ENCODE data around the gene BCL2. TPM values are rescaled to one million over a fixed set of nuclear protein-coding genes. Genes with fewer than 3 reads are reported as not detected.

BCL2 gene
- total and polyA plus RNA-seq, 3 experiments from 2014 or later: 29.8 to 60.5 (median 58.9) TPM

GRCh38 chr18:63234432-63234831 is 85.1 kb downstream of the BCL2 start:
- peak overlapping the region; percentile 6 to 69 (median 23) for H3K4me3 Mint-ChIP-seq
- DNase-seq: no peak
- H3K9me3 ChIP-seq (ENCODE audit: low read length): no peaks in the 10 kb centered on the region
- H3K4me1 Mint-ChIP-seq: peaks cover 67 to 82% (median 73%) of the 10 kb centered on the region in 3 donors
- POLR2A ChIA-PET: no interaction called here
- H3K36me3 ChIP-seq (ENCODE audit: insufficient read depth, low read length): no peaks in the 10 kb centered on the region
- H3K9me3 Mint-ChIP-seq: peaks cover 0 to 14% (median 0%) of the 10 kb centered on the region in 5 donors
- CTCF ChIA-PET: interaction anchor here (0.7 to 1.6 kb wide), 3 partner anchors 81 to 84 kb away, joined by 3 to 5 read pairs (median 3); no protein-coding TSS in a partner anchor
- peak overlapping the region; percentile 16 to 85 (median 58) for H3K27ac Mint-ChIP-seq
- no peaks in the 10 kb centered on the region for H3K27me3 ChIP-seq (ENCODE audit: insufficient read depth, low read length, poor library complexity, severe bottlenecking)
- H3K4me3 ChIP-seq (ENCODE audit: low read length): no peak overlapping the region
- H3K36me3 Mint-ChIP-seq: peaks cover 10 to 21% (median 19%) of the 10 kb centered on the region in 3 donors
- no peak overlapping the region for H3K27ac ChIP-seq (ENCODE audit: low read depth, low read length)
- H3K4me1 ChIP-seq (ENCODE audit: insufficient read depth, low read length): peaks cover 39% of the 10 kb centered on the region
- peaks cover 0 to 2% of the 10 kb centered on the region in 2 donors for H3K27me3 Mint-ChIP-seq

GRCh38 chr18:63233334-63233733 is 86.2 kb downstream of the BCL2 start:
- Histone ChIP-seq H3K4me1 (ENCODE audit: insufficient read depth, low read length) (peaks cover 41% of the 10 kb centered on the region), H3K4me3 (ENCODE audit: low read length) (no peak overlapping the region), H3K36me3 (ENCODE audit: insufficient read depth, low read length) (no peaks in the 10 kb centered on the region), H3K9me3 (ENCODE audit: low read length) (no peaks in the 10 kb centered on the region), H3K27ac (ENCODE audit: low read depth, low read length) (no peak overlapping the region), H3K27me3 (ENCODE audit: insufficient read depth, low read length, poor library complexity, severe bottlenecking) (no peaks in the 10 kb centered on the region)
- Mint-ChIP-seq H3K27me3 (peaks cover 0 to 2% of the 10 kb centered on the region in 2 donors), H3K9me3 (peaks cover 0 to 14% (median 0%) of the 10 kb centered on the region in 5 donors), H3K27ac (peak overlapping the region; percentile 66 to 88 (median 82)), H3K4me1 (peaks cover 69 to 87% (median 78%) of the 10 kb centered on the region in 3 donors), H3K4me3 (peak overlapping the region; percentile 28 to 83 (median 64)), H3K36me3 (peaks cover 12 to 16% (median 13%) of the 10 kb centered on the region in 3 donors)
- DNase-seq: no peak
- CTCF ChIA-PET: interaction anchor here (1.0 to 1.6 kb wide), 3 partner anchors 23 to 85 kb away, joined by 3 to 5 read pairs (median 3); no protein-coding TSS in a partner anchor
- POLR2A ChIA-PET: interaction anchor here (0.8 kb wide), 1 partner anchor 81 kb away, joined by 3 read pairs; no protein-coding TSS in a partner anchor

- Histone ChIP-seq H3K4me3 (ENCODE audit: low read length) (no peak overlapping the region), H3K9me3 (ENCODE audit: low read length) (no peaks in the 10 kb centered on the region), H3K27me3 (ENCODE audit: insufficient read depth, low read length, poor library complexity, severe bottlenecking) (no peaks in the 10 kb centered on the region), H3K36me3 (ENCODE audit: insufficient read depth, low read length) (no peaks in the 10 kb centered on the region), H3K4me1 (ENCODE audit: insufficient read depth, low read length) (peaks cover 41% of the 10 kb centered on the region), H3K27ac (ENCODE audit: low read depth, low read length) (no peak overlapping the region)
- CTCF ChIA-PET: interaction anchor here (1.0 to 1.6 kb wide), 2 partner anchors 85 to 86 kb away, joined by 3 to 5 read pairs; no protein-coding TSS in a partner anchor
- peak overlapping the region; percentile 60 to 96 (median 84) for H3K27ac Mint-ChIP-seq
- peaks cover 74 to 91% (median 83%) of the 10 kb centered on the region in 3 donors for H3K4me1 Mint-ChIP-seq
- peak overlapping the region; percentile 20 to 83 (median 64) for H3K4me3 Mint-ChIP-seq
- peaks cover 0 to 14% (median 0%) of the 10 kb centered on the region in 5 donors for H3K9me3 Mint-ChIP-seq
- DNase-seq: no peak
- H3K36me3 Mint-ChIP-seq: peaks cover 13 to 16% (median 14%) of the 10 kb centered on the region in 3 donors
- peaks cover 0 to 2% of the 10 kb centered on the region in 2 donors for H3K27me3 Mint-ChIP-seq
- POLR2A ChIA-PET: interaction anchor here (0.8 kb wide), 1 partner anchor 80 kb away, joined by 3 read pairs; no protein-coding TSS in a partner anchor
These were observed 86.7 kb downstream of the BCL2 start for GRCh38 chr18:63232826-63233225.

DNA sequence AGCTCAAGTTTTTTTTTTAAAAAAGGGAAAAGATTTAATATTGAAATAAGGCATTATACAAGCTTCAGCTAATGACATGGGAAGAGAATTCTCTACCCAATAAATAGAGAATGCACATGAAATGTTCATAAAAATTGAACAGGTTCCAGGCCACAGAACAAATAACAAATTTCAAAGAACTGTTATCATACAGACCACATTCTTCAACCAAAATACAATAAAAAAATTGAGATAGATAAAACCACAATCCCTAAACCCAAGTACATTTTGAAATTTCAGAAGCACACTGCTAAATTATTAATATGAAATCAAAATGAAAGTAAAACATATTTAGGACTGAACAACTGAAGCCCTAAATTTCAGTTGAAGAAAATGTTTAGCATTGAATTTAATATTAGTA is 89.6 kb downstream of the BCL2 start:
- Mint-ChIP-seq H3K27me3 (no peaks in the 10 kb centered on the region), H3K36me3 (peaks cover 7 to 15% (median 10%) of the 10 kb centered on the region in 3 donors), H3K4me1 (peaks cover 70 to 90% (median 89%) of the 10 kb centered on the region in 3 donors), H3K27ac (peak overlapping the region; percentile 61 to 98 (median 84)), H3K4me3 (peak overlapping the region; percentile 58 to 83 (median 76)), H3K9me3 (peaks cover 0 to 6% (median 0%) of the 10 kb centered on the region in 5 donors)
- H3K36me3 ChIP-seq (ENCODE audit: insufficient read depth, low read length): no peaks in the 10 kb centered on the region
- H3K4me3 ChIP-seq (ENCODE audit: low read length): peak overlapping the region; percentile 21
- ChIA-PET CTCF (interaction anchor here (1.2 kb wide), 2 partner anchors 75 to 88 kb away, joined by 3 to 6 read pairs; no protein-coding TSS in a partner anchor), POLR2A (no interaction called here)
- no peaks in the 10 kb centered on the region for H3K27me3 ChIP-seq (ENCODE audit: insufficient read depth, low read length, poor library complexity, severe bottlenecking)
- peaks cover 54% of the 10 kb centered on the region for H3K4me1 ChIP-seq (ENCODE audit: insufficient read depth, low read length)
- no peak for DNase-seq
- no peaks in the 10 kb centered on the region for H3K9me3 ChIP-seq (ENCODE audit: low read length)
- H3K27ac ChIP-seq (ENCODE audit: low read depth, low read length): no peak overlapping the region

- Mint-ChIP-seq H3K9me3 (no peaks in the 10 kb centered on the region), H3K4me1 (peaks cover 72 to 89% (median 86%) of the 10 kb centered on the region in 3 donors), H3K27me3 (no peaks in the 10 kb centered on the region), H3K36me3 (peaks cover 7 to 15% (median 12%) of the 10 kb centered on the region in 3 donors), H3K27ac (peak overlapping the region in 6 of 8 donors; percentile 31 to 86 (median 45)), H3K4me3 (no peak overlapping the region)
- ChIA-PET CTCF (interaction anchor here (1.2 to 2.1 kb wide), 6 partner anchors 15 to 213 kb away, joined by 3 to 10 read pairs (median 6); no protein-coding TSS in a partner anchor), POLR2A (no interaction called here)
- no peaks in the 10 kb centered on the region for H3K9me3 ChIP-seq (ENCODE audit: low read length)
- H3K4me1 ChIP-seq (ENCODE audit: insufficient read depth, low read length): peaks cover 63% of the 10 kb centered on the region
- no peak overlapping the region for H3K27ac ChIP-seq (ENCODE audit: low read depth, low read length)
- DNase-seq: no peak
- H3K27me3 ChIP-seq (ENCODE audit: insufficient read depth, low read length, poor library complexity, severe bottlenecking): no peaks in the 10 kb centered on the region
- no peak overlapping the region for H3K4me3 ChIP-seq (ENCODE audit: low read length)
- H3K36me3 ChIP-seq (ENCODE audit: insufficient read depth, low read length): no peaks in the 10 kb centered on the region
These were observed 94.1 kb downstream of the BCL2 start for GRCh38 chr18:63225434-63225833.

- Mint-ChIP-seq H3K4me1 (peaks cover 71 to 89% (median 86%) of the 10 kb centered on the region in 3 donors), H3K27me3 (no peaks in the 10 kb centered on the region), H3K4me3 (peak overlapping the region in 5 of 7 donors; percentile 1 to 37 (median 15)), H3K36me3 (peaks cover 10 to 20% (median 17%) of the 10 kb centered on the region in 3 donors), H3K27ac (peak overlapping the region; percentile 34 to 89 (median 75)), H3K9me3 (no peaks in the 10 kb centered on the region)
- Histone ChIP-seq H3K36me3 (ENCODE audit: insufficient read depth, low read length) (no peaks in the 10 kb centered on the region), H3K27me3 (ENCODE audit: insufficient read depth, low read length, poor library complexity, severe bottlenecking) (no peaks in the 10 kb centered on the region), H3K27ac (ENCODE audit: low read depth, low read length) (no peak overlapping the region), H3K4me3 (ENCODE audit: low read length) (no peak overlapping the region), H3K4me1 (ENCODE audit: insufficient read depth, low read length) (peaks cover 59% of the 10 kb centered on the region), H3K9me3 (ENCODE audit: low read length) (no peaks in the 10 kb centered on the region)
- POLR2A ChIA-PET: interaction anchor here (0.6 to 1.1 kb wide), 2 partner anchors 12 to 97 kb away, joined by 3 to 5 read pairs; no protein-coding TSS in a partner anchor
- no peak for DNase-seq
- CTCF ChIA-PET: interaction anchor here (1.2 to 2.1 kb wide), 5 partner anchors 17 to 214 kb away, joined by 3 to 10 read pairs (median 5); no protein-coding TSS in a partner anchor
These were observed 94.9 kb downstream of the BCL2 start for GRCh38 chr18:63224630-63225029.

- peaks cover 71 to 89% (median 86%) of the 10 kb centered on the region in 3 donors for H3K4me1 Mint-ChIP-seq
- ChIA-PET CTCF (interaction anchor here (1.9 kb wide), 1 partner anchor 17 kb away, joined by 6 read pairs; no protein-coding TSS in a partner anchor), POLR2A (interaction anchor here (1.1 kb wide), 1 partner anchor 13 kb away, joined by 3 read pairs; no protein-coding TSS in a partner anchor)
- H3K36me3 Mint-ChIP-seq: peaks cover 12 to 22% (median 22%) of the 10 kb centered on the region in 3 donors
- Histone ChIP-seq H3K36me3 (ENCODE audit: insufficient read depth, low read length) (no peaks in the 10 kb centered on the region), H3K4me3 (ENCODE audit: low read length) (peak overlapping the region; percentile 13), H3K9me3 (ENCODE audit: low read length) (no peaks in the 10 kb centered on the region), H3K27ac (ENCODE audit: low read depth, low read length) (no peak overlapping the region), H3K27me3 (ENCODE audit: insufficient read depth, low read length, poor library complexity, severe bottlenecking) (no peaks in the 10 kb centered on the region), H3K4me1 (ENCODE audit: insufficient read depth, low read length) (peaks cover 57% of the 10 kb centered on the region)
- H3K4me3 Mint-ChIP-seq: peak overlapping the region in 3 of 7 donors; percentile 21 to 27 (median 21)
- H3K27me3 Mint-ChIP-seq: no peaks in the 10 kb centered on the region
- peaks cover 0 to 2% (median 0%) of the 10 kb centered on the region in 5 donors for H3K9me3 Mint-ChIP-seq
- peak overlapping the region in 7 of 8 donors; percentile 59 to 89 (median 77) for H3K27ac Mint-ChIP-seq
- DNase-seq: no peak
These were observed 95.7 kb downstream of the BCL2 start for GRCh38 chr18:63223837-63224236.

Measured in CD8-positive, alpha-beta memory T cell (primary cell).